Measurements from ENCODE around the gene AMOTL1.

GRCh38 chr11:94771390-94771789 lies 3.2 kb downstream of the AMOTL1 start:
- TF ChIP-seq TAF1 (IDR thresholded peaks at IDR 0.05; ENCODE audit: low read depth, low read length) (no peak), POLR2AphosphoS5 (IDR thresholded peaks at IDR 0.05; ENCODE audit: low read depth, low read length) (no peak), POLR2A (IDR thresholded peaks at IDR 0.05; ENCODE audit: low read depth, low read length) (no peak), SPI1 (IDR thresholded peaks at IDR 0.05; ENCODE audit: low read depth, low read length) (no peak), POU2F2 (IDR thresholded peaks at IDR 0.05; ENCODE audit: low read depth, low read length) (no peak), PAX5 (IDR thresholded peaks at IDR 0.05; ENCODE audit: insufficient read depth, low read length, severe bottlenecking) (no peak)
